Keratinocyte (primary cell): ENCODE data around the gene CFAP100. TPM values are rescaled to one million over a fixed set of nuclear protein-coding genes. Genes with fewer than 3 reads are reported as not detected.

ENCODE experiments used
- DNase-seq: peaks from one replicate; pipeline ENCODE4 v3.0.0-alpha.2; 2011; ENCODE audit warnings: low read depth, missing footprints, low spot score
- FAIRE-seq: peaks from 2 replicates; lab custom pipeline; 2011; peaks lifted over from hg19 to GRCh38; lab: Jason Lieb, UNC
- H2AFZ ChIP-seq: 2 replicates; pipeline ENCODE4 v1.6.0; 2012; ENCODE audit warnings: low read length, control low read depth, inconsistent platforms; ENCODE audit not compliant: control insufficient read depth
- H3K27ac ChIP-seq: 2 replicates; pipeline ENCODE4 v1.5.1; 2011; ENCODE audit warnings: low read length; ENCODE audit not compliant: control insufficient read depth, insufficient read depth
- H3K27me3 ChIP-seq: 3 replicates; pipeline ENCODE4 v1.6.0; 2011; ENCODE audit warnings: low read length; ENCODE audit not compliant: control insufficient read depth, insufficient read depth; ENCODE audit errors: extremely low read depth
- H3K36me3 ChIP-seq, 2 experiments: 2 replicates in 1 of 2; 3 replicates in 1 of 2; pipeline ENCODE4 v1.5.1; 2011; ENCODE audit warnings: low read length in 2 of 2, mild to moderate bottlenecking in 1 of 2; ENCODE audit not compliant: control insufficient read depth in 2 of 2, insufficient read depth in 2 of 2; ENCODE audit errors: extremely low read depth in 1 of 2
- H3K4me1 ChIP-seq: 3 replicates; pipeline ENCODE4 v1.5.1; 2011; ENCODE audit warnings: low read length; ENCODE audit not compliant: control insufficient read depth, insufficient read depth; ENCODE audit errors: extremely low read depth
- H3K4me2 ChIP-seq: 3 replicates; pipeline ENCODE4 v1.6.0; 2011; ENCODE audit warnings: low read depth, low read length; ENCODE audit not compliant: control insufficient read depth, insufficient read depth; ENCODE audit errors: extremely low read depth
- H3K4me3 ChIP-seq, 3 experiments: fragments of 200-600 bp in 1 of 3; sonication (generic) in 1 of 3; 2 replicates in 2 of 3; 3 replicates in 1 of 3; pipeline ENCODE4 v1.5.1; 2011 to 2016; ENCODE audit warnings: low read length in 3 of 3, mild to moderate bottlenecking in 3 of 3, control low read depth in 2 of 3, inconsistent platforms in 1 of 3, low read depth in 1 of 3, mixed read lengths in 1 of 3, mixed run types in 1 of 3, moderate library complexity in 1 of 3; ENCODE audit not compliant: control insufficient read depth in 2 of 3, insufficient read depth in 2 of 3; ENCODE audit errors: extremely low read depth in 1 of 3
- H3K79me2 ChIP-seq: 2 replicates; pipeline ENCODE4 v1.6.0; 2012; ENCODE audit warnings: low read length; ENCODE audit not compliant: control insufficient read depth, insufficient read depth
- H3K9ac ChIP-seq: 3 replicates; pipeline ENCODE4 v1.6.0; 2011; ENCODE audit warnings: low read length; ENCODE audit not compliant: control insufficient read depth, insufficient read depth; ENCODE audit errors: extremely low read depth
- H3K9me1 ChIP-seq: 3 replicates; pipeline ENCODE4 v1.6.0; 2011; ENCODE audit warnings: low read length; ENCODE audit not compliant: control insufficient read depth, insufficient read depth; ENCODE audit errors: extremely low read depth
- H3K9me3 ChIP-seq: 2 replicates; pipeline ENCODE4 v1.5.1; 2012; ENCODE audit warnings: low read depth, low read length; ENCODE audit not compliant: control insufficient read depth
- H4K20me1 ChIP-seq: 3 replicates; pipeline ENCODE4 v1.6.0; 2011; ENCODE audit warnings: low read length; ENCODE audit not compliant: control insufficient read depth, insufficient read depth; ENCODE audit errors: extremely low read depth
- CTCF ChIP-seq, 3 experiments: IDR thresholded peaks in 1 of 3; conservative IDR thresholded peaks in 1 of 3; optimal IDR thresholded peaks in 1 of 3; 2 replicates in 2 of 3; 3 replicates in 1 of 3; pipeline versions ENCODE3 to v1.5.1; 2011; ENCODE audit warnings: low read length in 3 of 3, mild to moderate bottlenecking in 3 of 3, moderate library complexity in 2 of 3, control low read depth in 1 of 3, inconsistent platforms in 1 of 3; ENCODE audit not compliant: insufficient read depth in 2 of 3; ENCODE audit errors: extremely low read depth in 1 of 3
- EZH2 ChIP-seq: IDR thresholded peaks from one replicate; pipeline ENCODE4 v1.6.1; 2012; ENCODE audit warnings: inconsistent platforms, mild to moderate bottlenecking, low read length, moderate library complexity
- dilution Hi-C: fragments of 300-500 bp; cut with MboI; formaldehyde crosslinking; loops from one replicate; pipeline ENCODE4 v1.7.0; 2020; ENCODE audit warnings: low sequenced_read_pairs; ENCODE audit not compliant: extremely low pct_ligation_motif_present
- polyA plus RNA-seq, 5 experiments: library from polyadenylated mRNA; depleted of rRNA in 3 of 5; stranded (reverse) in 3 of 5; stranded (forward) in 1 of 5; unstranded in 1 of 5; fragments of >200 nt; gene quantifications; 1 replicate in 1 of 5; 2 replicates in 3 of 5; 3 replicates in 1 of 5; pipeline versions ENCODE4 v1.2.1 to v1.2.3, GENCODE V29; 2011 to 2012; ENCODE audit warnings: missing spikeins in 2 of 5, low read depth in 1 of 5, low replicate concordance in 1 of 5

CFAP100 gene
- polyA plus RNA-seq, 1 donor (not counting 4 experiments of a cell fraction or from before 2014, with no cell fraction given) = not detected

- H3K9me1 ChIP-seq = no peaks in the 10 kb centered on the region
- H3K27me3 ChIP-seq = no peaks in the 10 kb centered on the region
- H2AFZ ChIP-seq = no peak overlapping the region
- no peak for DNase-seq
- no peak overlapping the region for H3K4me3 ChIP-seq
- no peak for TF ChIP-seq CTCF (optimal IDR thresholded peaks at IDR 0.05 in 1 of 3, IDR thresholded peaks at IDR 0.05 in 1 of 3, conservative IDR thresholded peaks at IDR 0.05 in 1 of 3; ENCODE audit: extremely low read depth in 1 of 3, insufficient read depth in 2 of 3, low read length in 3 of 3)
- no peak for TF ChIP-seq EZH2
- H3K27ac ChIP-seq = no peak overlapping the region
- no peaks in the 10 kb centered on the region for H4K20me1 ChIP-seq
- H3K4me2 ChIP-seq = no peak overlapping the region
- H3K4me1 ChIP-seq = peaks cover 14% of the 10 kb centered on the region
- H3K9me3 ChIP-seq = no peaks in the 10 kb centered on the region
- no peaks in the 10 kb centered on the region for H3K79me2 ChIP-seq
- FAIRE-seq = no peak
- dilution Hi-C loops = no loop called here
- no peaks in the 10 kb centered on the region for H3K36me3 ChIP-seq
- H3K9ac ChIP-seq = no peak overlapping the region
These were observed 89.4 kb downstream of the CFAP100 start for GRCh38 chr3:126484148-126484547.

DNA sequence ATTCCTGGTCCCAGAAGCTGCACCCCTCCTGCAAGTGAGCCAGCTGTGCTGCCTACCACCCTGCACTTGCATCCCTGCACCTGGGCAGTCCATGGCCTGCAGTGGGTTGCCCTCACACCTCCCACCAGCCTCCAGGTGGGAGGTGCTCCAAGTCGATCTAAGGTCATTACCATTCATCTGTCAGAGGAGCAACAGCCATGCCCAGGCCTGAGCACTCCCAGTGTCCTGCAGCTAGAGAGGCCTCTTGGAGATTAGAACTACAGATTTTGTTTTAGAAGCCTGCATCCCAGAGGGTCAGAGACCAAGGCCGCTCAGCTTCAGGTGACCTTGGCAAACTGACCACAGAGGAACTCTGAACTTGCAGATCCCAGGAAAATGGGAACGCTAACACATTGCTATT, 90.0 kb downstream of the CFAP100 start:
- Histone ChIP-seq H3K9me1 (no peaks in the 10 kb centered on the region), H3K9ac (no peak overlapping the region), H3K4me1 (peaks cover 14% of the 10 kb centered on the region), H3K4me3 (no peak overlapping the region), H3K36me3 (no peaks in the 10 kb centered on the region), H3K27me3 (peaks cover 2% of the 10 kb centered on the region), H3K4me2 (no peak overlapping the region), H4K20me1 (no peaks in the 10 kb centered on the region), H3K27ac (no peak overlapping the region), H3K79me2 (no peaks in the 10 kb centered on the region), H3K9me3 (no peaks in the 10 kb centered on the region), H2AFZ (no peak overlapping the region)
- FAIRE-seq (no peak), DNase-seq (no peak)
- no peak for TF ChIP-seq EZH2
- no peak for TF ChIP-seq CTCF (optimal IDR thresholded peaks at IDR 0.05 in 1 of 3, IDR thresholded peaks at IDR 0.05 in 1 of 3, conservative IDR thresholded peaks at IDR 0.05 in 1 of 3; ENCODE audit: extremely low read depth in 1 of 3, insufficient read depth in 2 of 3, low read length in 3 of 3)
- dilution Hi-C loops = no loop called here
